GM21723 (cell line): ENCODE data around the gene HOXA13.

Experiments
- ATAC-seq: cut with Tn5 transposase; IDR thresholded peaks from one replicate; pipeline ENCODE4 v1.9.1; 2021; ENCODE audit warnings: mild to moderate bottlenecking, moderate library complexity; ENCODE audit not compliant: unreplicated experiment

Gene HOXA13

DNA sequence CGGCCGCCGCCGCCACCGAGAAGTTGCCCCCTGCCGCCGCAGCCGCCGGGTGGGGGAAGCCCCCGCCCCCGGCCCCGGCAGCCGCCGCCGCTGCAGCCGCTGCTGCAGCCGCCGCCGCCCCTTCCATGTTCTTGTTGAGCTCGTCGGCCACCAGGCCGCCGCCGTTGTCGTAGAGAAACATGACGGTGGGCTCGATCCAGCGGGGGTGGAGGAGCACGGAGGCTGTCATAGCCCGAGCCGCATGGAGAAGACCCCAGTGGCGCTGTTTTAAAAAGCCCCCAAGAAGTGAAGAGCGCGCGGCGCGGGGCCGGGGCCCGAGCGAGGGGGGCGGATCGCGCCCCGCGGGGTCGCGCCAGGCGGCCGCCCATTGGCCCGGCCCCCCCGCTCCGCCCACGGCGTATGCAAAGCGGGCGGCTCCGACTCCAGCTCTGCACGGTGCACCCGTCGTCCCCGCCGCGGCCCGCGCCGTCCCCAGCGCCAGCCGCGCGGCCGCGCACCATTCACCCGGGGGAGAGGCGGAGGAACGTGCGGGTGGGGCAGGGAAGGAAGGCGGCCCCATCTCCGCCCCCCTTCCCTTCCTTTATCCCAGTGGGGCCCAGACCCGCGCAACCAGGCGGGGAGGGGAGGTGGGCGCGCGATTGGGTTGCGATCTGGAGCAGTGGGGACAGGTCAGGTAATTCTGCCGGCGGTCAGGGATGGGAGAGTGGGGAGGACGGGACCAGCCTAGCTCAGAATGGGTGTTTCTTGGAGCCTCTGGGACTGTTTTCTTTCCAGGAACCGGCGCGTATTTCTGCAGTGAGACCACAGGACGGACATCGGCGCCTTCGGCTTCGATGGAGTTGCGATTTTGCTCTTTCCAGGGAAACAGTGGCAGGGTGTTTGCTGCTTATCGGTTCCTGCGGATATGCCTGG is at the start of gene HOXA13:
HOXA13 (minus strand) TSS at position 243 of the 912 bp plus-strand sequence; CDS start at position 229, 14 bp downstream.
- no peak for ATAC-seq

DNA sequence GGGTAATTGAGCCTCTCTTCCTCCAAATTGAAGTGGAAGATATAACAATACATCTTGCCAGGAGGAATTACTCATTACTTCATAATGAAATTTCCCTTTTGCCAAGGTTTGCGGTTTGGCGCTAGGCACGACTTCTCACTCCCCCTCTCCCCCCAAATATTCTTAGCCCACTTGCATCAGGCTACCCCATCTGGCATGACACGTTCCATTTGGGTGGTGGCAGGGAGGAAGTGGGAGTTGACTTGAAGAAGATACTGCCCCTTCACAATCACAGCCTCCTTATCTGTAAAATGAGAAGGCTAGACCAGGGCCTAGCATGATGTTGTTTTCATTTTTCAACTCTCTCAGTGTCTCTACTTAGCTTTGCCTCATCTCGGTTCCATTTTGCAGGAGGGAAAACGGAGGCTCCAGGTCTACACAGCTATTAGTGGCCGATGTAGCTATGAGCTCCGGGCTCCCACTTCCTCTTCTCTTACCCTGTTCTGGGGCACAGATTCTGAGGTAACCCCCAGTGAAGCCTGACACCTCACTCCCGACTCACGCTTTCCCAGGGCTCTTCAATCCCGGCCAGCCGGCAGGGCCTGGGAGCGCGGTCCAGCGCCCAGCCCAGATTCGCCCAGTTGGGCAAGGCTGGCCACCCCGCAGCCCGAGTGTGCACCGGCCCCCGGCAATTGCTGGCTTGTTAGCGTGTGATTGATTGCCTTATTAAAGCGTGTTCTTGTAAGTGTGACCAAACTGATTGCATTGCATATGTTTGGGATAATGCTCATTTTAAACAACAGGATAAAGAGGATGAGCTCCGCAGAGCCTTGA is 49.2 kb upstream of the HOXA13 start:
- no peak for ATAC-seq

- ATAC-seq: no peak
Measured at GRCh38 chr7:27248427-27248806, 48.5 kb upstream of the HOXA13 start.

- ATAC-seq: no peak
Measured at GRCh38 chr7:27247452-27248426, 47.8 kb upstream of the HOXA13 start.

DNA sequence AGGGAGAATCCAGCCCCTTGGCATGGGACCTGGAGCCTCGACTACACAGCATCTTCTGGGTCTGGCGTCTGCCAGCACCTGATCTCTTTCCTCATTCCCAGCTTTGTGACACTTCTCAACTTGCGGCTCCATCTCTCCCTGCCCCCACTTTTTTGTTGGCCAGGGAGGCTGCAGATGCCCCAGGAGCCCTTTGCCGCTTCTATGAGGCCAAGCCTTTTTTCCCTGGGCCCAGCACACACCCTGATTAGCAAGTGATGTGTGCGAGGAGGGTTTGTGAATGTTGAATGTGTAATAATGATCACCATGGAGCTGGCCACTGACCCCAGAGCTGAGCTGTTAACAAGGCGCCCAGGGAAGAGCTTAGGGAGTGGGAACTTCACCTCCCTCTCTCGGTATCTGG is 47.1 kb upstream of the HOXA13 start:
- ATAC-seq: no peak

- ATAC-seq: no peak
Measured at GRCh38 chr7:27245798-27246691, 46.2 kb upstream of the HOXA13 start.

DNA sequence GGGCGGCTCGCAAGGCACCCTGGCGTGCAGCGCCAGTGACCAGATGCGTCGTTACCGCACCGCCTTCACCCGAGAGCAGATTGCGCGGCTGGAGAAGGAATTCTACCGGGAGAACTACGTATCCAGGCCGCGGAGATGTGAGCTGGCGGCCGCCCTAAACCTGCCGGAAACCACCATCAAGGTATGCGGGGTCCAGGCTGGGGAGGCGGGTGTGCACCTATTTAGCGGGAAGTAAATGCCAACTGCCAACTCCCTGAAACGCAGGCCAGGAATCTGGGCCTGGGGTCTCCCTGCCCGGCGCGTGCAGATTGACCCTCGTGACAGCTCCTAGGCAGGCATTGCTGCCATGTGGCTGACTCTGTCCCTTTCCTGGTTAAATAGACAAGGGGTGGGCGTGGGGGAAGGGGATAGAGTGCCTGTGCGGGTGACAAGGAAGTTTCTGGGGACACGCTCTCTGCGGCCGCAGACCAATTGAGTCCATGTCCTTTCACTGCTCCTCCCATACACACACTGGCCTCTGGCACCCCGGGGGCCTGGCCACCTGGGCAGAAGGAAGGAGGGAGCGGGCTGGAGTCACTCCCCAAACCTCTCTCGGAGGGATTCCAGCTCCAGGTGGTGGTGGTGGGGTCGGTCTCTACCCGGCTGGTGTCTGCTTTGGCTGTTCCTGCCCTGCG is 45.4 kb upstream of the HOXA13 start:
- no peak for ATAC-seq

DNA sequence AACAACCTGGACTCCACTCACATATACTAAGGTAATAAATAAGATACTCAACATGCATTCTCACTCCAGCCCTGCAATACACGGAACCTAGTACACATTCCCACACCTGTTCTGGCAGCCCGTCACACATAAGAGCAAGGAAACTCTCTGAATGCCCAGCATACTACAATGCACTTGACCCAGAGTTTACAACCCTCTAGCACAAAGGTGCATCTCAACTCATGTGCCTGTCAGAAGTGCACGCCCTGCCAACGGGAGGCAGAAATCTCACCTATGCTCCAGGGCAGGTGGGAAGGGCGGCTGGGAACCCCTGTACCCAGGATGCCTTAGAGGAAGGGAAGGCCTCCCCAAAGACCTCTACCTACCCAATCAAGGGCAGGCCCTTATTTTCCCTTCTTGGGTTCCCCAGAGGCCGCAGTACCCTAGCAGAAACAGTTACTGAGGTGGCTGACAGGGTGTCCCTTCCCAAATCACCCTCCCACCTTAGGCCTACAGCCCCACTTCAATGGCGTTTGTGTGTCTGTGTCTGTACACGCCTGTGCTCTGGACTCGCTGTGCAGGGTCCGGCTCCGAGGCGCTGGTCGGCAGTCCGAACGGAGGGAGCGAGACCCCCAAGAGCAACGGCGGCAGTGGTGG is 44.7 kb upstream of the HOXA13 start:
- no peak for ATAC-seq

- no peak for ATAC-seq
Measured at GRCh38 chr7:27243340-27244163, 43.7 kb upstream of the HOXA13 start.

DNA sequence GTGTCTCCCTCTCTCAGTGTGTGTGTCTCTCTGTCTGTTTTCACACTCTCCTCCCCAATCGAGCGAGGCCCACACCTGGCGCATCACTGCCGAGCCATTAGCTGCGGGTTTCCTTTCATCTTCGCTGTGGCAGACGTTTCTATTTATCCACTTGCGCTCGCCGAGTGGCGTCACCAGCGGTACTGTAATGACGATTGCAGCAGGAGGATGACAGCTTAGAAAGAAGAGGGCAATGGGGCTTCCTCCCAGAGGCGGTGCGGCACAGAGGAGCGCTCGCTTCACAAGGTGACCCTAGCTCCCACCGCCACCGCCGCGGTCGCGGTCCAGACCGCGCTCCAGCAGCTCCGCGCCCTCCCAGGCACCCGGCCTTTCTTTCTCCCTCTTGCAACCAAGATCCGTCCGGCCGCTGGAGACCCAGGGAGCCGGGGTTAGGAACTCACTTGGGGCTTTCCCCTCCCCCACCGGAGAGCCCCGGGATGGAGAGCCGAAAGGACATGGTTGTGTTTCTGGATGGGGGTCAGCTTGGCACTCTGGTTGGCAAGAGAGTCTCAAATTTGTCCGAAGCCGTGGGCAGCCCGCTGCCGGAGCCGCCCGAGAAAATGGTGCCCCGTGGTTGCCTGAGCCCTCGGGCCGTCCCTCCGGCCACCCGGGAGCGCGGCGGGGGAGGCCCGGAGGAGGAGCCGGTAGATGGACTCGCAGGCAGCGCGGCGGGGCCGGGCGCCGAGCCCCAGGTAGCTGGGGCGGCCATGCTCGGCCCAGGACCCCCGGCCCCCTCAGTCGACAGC is 42.9 kb upstream of the HOXA13 start, which contains the start of gene EVX1:
EVX1 (plus strand) TSS at position 248 of the 785 bp plus-strand sequence; CDS start at position 477, 229 bp downstream.
- no peak for ATAC-seq

- no peak for ATAC-seq
Measured at GRCh38 chr7:27242154-27242553, 42.3 kb upstream of the HOXA13 start.

- no peak for ATAC-seq
Measured at GRCh38 chr7:27241189-27242056, 41.5 kb upstream of the HOXA13 start.

DNA sequence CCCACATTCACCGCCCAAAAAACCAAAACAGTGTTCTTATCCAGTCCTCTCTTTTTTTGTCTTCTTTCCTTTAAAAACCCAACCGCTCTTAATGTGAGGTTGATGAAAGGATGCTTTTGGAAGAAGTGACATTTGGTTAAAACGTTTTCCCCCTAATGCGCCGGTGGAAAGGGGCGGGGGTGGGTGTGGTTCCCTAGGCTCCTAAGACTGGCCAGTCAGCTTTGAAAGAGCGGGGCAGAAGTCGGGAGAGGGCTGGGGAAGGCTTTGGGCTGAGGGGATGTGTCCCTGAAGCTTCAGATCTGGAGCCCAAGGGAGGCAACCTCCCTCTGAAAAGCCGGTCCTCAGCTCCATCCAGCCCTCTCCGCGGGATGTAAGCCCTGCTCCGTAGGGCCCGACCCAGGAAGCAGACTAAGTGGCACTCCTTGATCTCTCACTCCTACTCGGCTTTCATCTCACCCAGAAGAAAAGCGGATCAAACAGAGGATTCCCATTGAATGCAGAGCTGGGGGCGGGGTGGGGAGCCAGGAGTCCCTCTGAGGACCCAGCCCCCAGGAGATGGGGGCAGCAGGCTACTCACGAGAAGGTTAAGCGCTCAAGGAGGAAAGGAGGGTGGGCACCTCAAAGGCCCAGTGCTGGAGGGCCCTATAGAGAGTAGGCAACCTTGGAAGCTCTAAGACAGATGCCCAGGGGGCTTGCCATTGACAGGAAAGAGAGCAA is 40.3 kb upstream of the HOXA13 start:
- no peak for ATAC-seq

- no peak for ATAC-seq
Measured at GRCh38 chr7:27239387-27240014, 39.6 kb upstream of the HOXA13 start.

GRCh38 chr7:27238979-27239386 is 39.1 kb upstream of the HOXA13 start:
- ATAC-seq: no peak
